Measurements from ENCODE around the gene EIF4G3.

Gene EIF4G3

GRCh38 chr1:20829946-20830345 lies 346.8 kb downstream of the EIF4G3 start:
- H4K20me1 ChIP-seq (ENCODE audit: control insufficient read depth, insufficient read depth, low read depth, low read length): no peaks in the 10 kb centered on the region
- H3K36me3 ChIP-seq (ENCODE audit: control insufficient read depth, low read length): peaks cover 41% of the 10 kb centered on the region
- no peaks in the 10 kb centered on the region for H3K9me3 ChIP-seq (ENCODE audit: control insufficient read depth, insufficient read depth, low read length)
- H3K27me3 ChIP-seq (ENCODE audit: control insufficient read depth, low read length): no peaks in the 10 kb centered on the region
- H3K79me2 ChIP-seq (ENCODE audit: control insufficient read depth, low read length): no peaks in the 10 kb centered on the region
- no peak overlapping the region for H3K27ac ChIP-seq (ENCODE audit: low read depth, low read length)
- H3F3A ChIP-seq (ENCODE audit: control insufficient read depth, insufficient read depth): 0 out of 2 replicates have a peak, but pooled peaks cover 4% of the 10 kb centered on the region
- no peak overlapping the region for H3K4me2 ChIP-seq (ENCODE audit: low read length)
- no peaks in the 10 kb centered on the region for H3K9me2 ChIP-seq (replicated peaks; ENCODE audit: control insufficient read depth, low read length)
- H3K4me1 ChIP-seq (ENCODE audit: control insufficient read depth, low read length): no peaks in the 10 kb centered on the region
- no peak for TF ChIP-seq CTCF (IDR thresholded peaks at IDR 0.05; ENCODE audit: low read depth, low read length, poor library complexity, severe bottlenecking)
- TF ChIP-seq EZH2phosphoT487 (IDR thresholded peaks at IDR 0.05; ENCODE audit: borderline replicate concordance, low read length): no peak
- H3K4me3 ChIP-seq (ENCODE audit: low read length): no peak overlapping the region

- Histone ChIP-seq H3K4me1 (ENCODE audit: control insufficient read depth, low read length) (no peaks in the 10 kb centered on the region), H3K79me2 (ENCODE audit: control insufficient read depth, low read length) (no peaks in the 10 kb centered on the region), H3K4me3 (ENCODE audit: low read length) (no peak overlapping the region), H3K4me2 (ENCODE audit: low read length) (no peak overlapping the region), H3K27me3 (ENCODE audit: control insufficient read depth, low read length) (no peaks in the 10 kb centered on the region), H3K9me2 (replicated peaks; ENCODE audit: control insufficient read depth, low read length) (no peaks in the 10 kb centered on the region), H3K27ac (ENCODE audit: low read depth, low read length) (no peak overlapping the region), H3F3A (ENCODE audit: control insufficient read depth, insufficient read depth) (0 out of 2 replicates have a peak, but pooled peaks cover 4% of the 10 kb centered on the region), H3K36me3 (ENCODE audit: control insufficient read depth, low read length) (peaks cover 41% of the 10 kb centered on the region), H4K20me1 (ENCODE audit: control insufficient read depth, insufficient read depth, low read depth, low read length) (no peaks in the 10 kb centered on the region), H3K9me3 (ENCODE audit: control insufficient read depth, insufficient read depth, low read length) (no peaks in the 10 kb centered on the region)
- TF ChIP-seq CTCF (IDR thresholded peaks at IDR 0.05; ENCODE audit: low read depth, low read length, poor library complexity, severe bottlenecking): no peak
- TF ChIP-seq EZH2phosphoT487 (IDR thresholded peaks at IDR 0.05; ENCODE audit: borderline replicate concordance, low read length): no peak
Observed at GRCh38 chr1:20829531-20829930, 347.2 kb downstream of the EIF4G3 start.

- Histone ChIP-seq H3K27me3 (ENCODE audit: control insufficient read depth, low read length) (no peaks in the 10 kb centered on the region), H3K4me2 (ENCODE audit: low read length) (no peak overlapping the region), H3K36me3 (ENCODE audit: control insufficient read depth, low read length) (peaks cover 31% of the 10 kb centered on the region), H3K4me3 (ENCODE audit: low read length) (no peak overlapping the region), H3K27ac (ENCODE audit: low read depth, low read length) (no peak overlapping the region), H3K9me2 (replicated peaks; ENCODE audit: control insufficient read depth, low read length) (no peaks in the 10 kb centered on the region), H3K79me2 (ENCODE audit: control insufficient read depth, low read length) (no peaks in the 10 kb centered on the region), H3K4me1 (ENCODE audit: control insufficient read depth, low read length) (no peaks in the 10 kb centered on the region), H3F3A (ENCODE audit: control insufficient read depth, insufficient read depth) (no peaks in the 10 kb centered on the region), H3K9me3 (ENCODE audit: control insufficient read depth, insufficient read depth, low read length) (no peaks in the 10 kb centered on the region), H4K20me1 (ENCODE audit: control insufficient read depth, insufficient read depth, low read depth, low read length) (no peaks in the 10 kb centered on the region)
- TF ChIP-seq CTCF (IDR thresholded peaks at IDR 0.05; ENCODE audit: low read depth, low read length, poor library complexity, severe bottlenecking): no peak
- no peak for TF ChIP-seq EZH2phosphoT487 (IDR thresholded peaks at IDR 0.05; ENCODE audit: borderline replicate concordance, low read length)
Observed at GRCh38 chr1:20823845-20824244, 352.9 kb downstream of the EIF4G3 start.
